Hepatocyte (in vitro differentiated cells): ENCODE data around the gene ACER1.
"Not testable (repeated sequence)": the region's sequence is repeated elsewhere in the genome, so short reads cannot be mapped to it uniquely, and the experiment has no call there.

ENCODE experiments used
- EZH2 ChIP-seq: fragments of 200-600 bp; sonication (generic); IDR thresholded peaks from 2 replicates; pipeline ENCODE4 v1.6.1; 2016; ENCODE audit warnings: antibody characterized with exemption, mild to moderate bottlenecking, borderline replicate concordance
- TF ChIP-seq, protein P1 (sequence below): fragments of 200-600 bp; sonication (generic); IDR thresholded peaks from 2 replicates; pipeline ENCODE4 v1.5.1; 2016; ENCODE audit warnings: antibody characterized with exemption, mild to moderate bottlenecking; ENCODE audit not compliant: poor library complexity

- TF ChIP-seq, protein P1, sequence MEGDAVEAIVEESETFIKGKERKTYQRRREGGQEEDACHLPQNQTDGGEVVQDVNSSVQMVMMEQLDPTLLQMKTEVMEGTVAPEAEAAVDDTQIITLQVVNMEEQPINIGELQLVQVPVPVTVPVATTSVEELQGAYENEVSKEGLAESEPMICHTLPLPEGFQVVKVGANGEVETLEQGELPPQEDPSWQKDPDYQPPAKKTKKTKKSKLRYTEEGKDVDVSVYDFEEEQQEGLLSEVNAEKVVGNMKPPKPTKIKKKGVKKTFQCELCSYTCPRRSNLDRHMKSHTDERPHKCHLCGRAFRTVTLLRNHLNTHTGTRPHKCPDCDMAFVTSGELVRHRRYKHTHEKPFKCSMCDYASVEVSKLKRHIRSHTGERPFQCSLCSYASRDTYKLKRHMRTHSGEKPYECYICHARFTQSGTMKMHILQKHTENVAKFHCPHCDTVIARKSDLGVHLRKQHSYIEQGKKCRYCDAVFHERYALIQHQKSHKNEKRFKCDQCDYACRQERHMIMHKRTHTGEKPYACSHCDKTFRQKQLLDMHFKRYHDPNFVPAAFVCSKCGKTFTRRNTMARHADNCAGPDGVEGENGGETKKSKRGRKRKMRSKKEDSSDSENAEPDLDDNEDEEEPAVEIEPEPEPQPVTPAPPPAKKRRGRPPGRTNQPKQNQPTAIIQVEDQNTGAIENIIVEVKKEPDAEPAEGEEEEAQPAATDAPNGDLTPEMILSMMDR: not testable (repeated sequence)
- TF ChIP-seq EZH2: not testable (repeated sequence)
Measured at GRCh38 chr19:6315646-6316045, 17.8 kb downstream of the ACER1 start.
